Muscle layer of duodenum (tissue), 2 donors: ENCODE measurements around the gene CLCN6.

Experiments used
- H3K27ac ChIP-seq: one replicate; pipeline ENCODE4 v1.7.0; 2013; ENCODE audit warnings: mild to moderate bottlenecking, low read length
- H3K27me3 ChIP-seq: one replicate; pipeline ENCODE4 v1.7.0; 2013; ENCODE audit warnings: low read depth, mild to moderate bottlenecking, control low read depth, low read length
- H3K36me3 ChIP-seq, 2 donors: one replicate each; pipeline ENCODE4 v1.7.0; 2013; ENCODE audit warnings: low read length in 2 of 2, control low read depth in 1 of 2, mild to moderate bottlenecking in 1 of 2; ENCODE audit not compliant: insufficient read depth in 2 of 2, control insufficient read depth in 1 of 2
- H3K4me1 ChIP-seq, 2 donors: one replicate each; pipeline ENCODE4 v1.7.0; 2013; ENCODE audit warnings: low read length in 2 of 2, mild to moderate bottlenecking in 2 of 2, control low read depth in 1 of 2, moderate library complexity in 1 of 2; ENCODE audit not compliant: insufficient read depth in 2 of 2, control insufficient read depth in 1 of 2
- H3K4me3 ChIP-seq, 2 donors: one replicate each; pipeline ENCODE4 v1.7.0; 2013; ENCODE audit warnings: low read length in 2 of 2, low read depth in 1 of 2, mild to moderate bottlenecking in 1 of 2
- H3K9me3 ChIP-seq, 2 donors: one replicate each; pipeline ENCODE4 v1.7.0; 2013; ENCODE audit warnings: low read length in 2 of 2, control low read depth in 1 of 2, mild to moderate bottlenecking in 1 of 2; ENCODE audit not compliant: control insufficient read depth in 1 of 2
- donor health status: healthy.

The CLCN6 gene

GRCh38 chr1:11851180-11851579 lies 45.2 kb downstream of the CLCN6 start:
- Histone ChIP-seq H3K27me3 (no peaks in the 10 kb centered on the region), H3K27ac (no peak overlapping the region), H3K4me1 (no peaks in the 10 kb centered on the region), H3K9me3 (no peaks in the 10 kb centered on the region), H3K4me3 (no peak overlapping the region), H3K36me3 (peaks cover 3 to 4% of the 10 kb centered on the region in 2 donors)

- Histone ChIP-seq H3K27me3 (peaks cover 14% of the 10 kb centered on the region), H3K9me3 (no peaks in the 10 kb centered on the region), H3K27ac (no peak overlapping the region), H3K36me3 (no peaks in the 10 kb centered on the region), H3K4me3 (no peak overlapping the region), H3K4me1 (peaks cover 0 to 5% of the 10 kb centered on the region in 2 donors)
Measured at GRCh38 chr1:11854519-11854918, 48.5 kb downstream of the CLCN6 start.

GRCh38 chr1:11855430-11855829 lies 49.4 kb downstream of the CLCN6 start:
- peaks cover 0 to 5% of the 10 kb centered on the region in 2 donors for H3K4me1 ChIP-seq
- no peaks in the 10 kb centered on the region for H3K9me3 ChIP-seq
- no peaks in the 10 kb centered on the region for H3K36me3 ChIP-seq
- no peak overlapping the region for H3K27ac ChIP-seq
- H3K4me3 ChIP-seq: no peak overlapping the region
- H3K27me3 ChIP-seq: peaks cover 22% of the 10 kb centered on the region

- no peaks in the 10 kb centered on the region for H3K9me3 ChIP-seq
- H3K4me3 ChIP-seq: no peak overlapping the region
- no peak overlapping the region for H3K27ac ChIP-seq
- peaks cover 0 to 5% of the 10 kb centered on the region in 2 donors for H3K4me1 ChIP-seq
- no peaks in the 10 kb centered on the region for H3K36me3 ChIP-seq
- peaks cover 24% of the 10 kb centered on the region for H3K27me3 ChIP-seq
Measured at GRCh38 chr1:11856698-11857097, 50.7 kb downstream of the CLCN6 start.

- Histone ChIP-seq H3K9me3 (no peaks in the 10 kb centered on the region), H3K27ac (no peak overlapping the region), H3K27me3 (peaks cover 24% of the 10 kb centered on the region), H3K36me3 (no peaks in the 10 kb centered on the region), H3K4me3 (no peak overlapping the region), H3K4me1 (peaks cover 0 to 5% of the 10 kb centered on the region in 2 donors)
Measured at GRCh38 chr1:11857164-11857851, 51.3 kb downstream of the CLCN6 start.

GRCh38 chr1:11858158-11858557 lies 52.2 kb downstream of the CLCN6 start:
- H3K4me3 ChIP-seq: no peak overlapping the region
- no peaks in the 10 kb centered on the region for H3K36me3 ChIP-seq
- no peaks in the 10 kb centered on the region for H3K9me3 ChIP-seq
- H3K27me3 ChIP-seq: peaks cover 27% of the 10 kb centered on the region
- no peak overlapping the region for H3K27ac ChIP-seq
- H3K4me1 ChIP-seq: peaks cover 0 to 5% of the 10 kb centered on the region in 2 donors

GRCh38 chr1:11858613-11858967 lies 52.6 kb downstream of the CLCN6 start, which contains the start of gene NPPB:
NPPB (minus strand) TSS chr1:11858945; CDS start chr1:11858833, 112 bp downstream.
- no peak within 1 kb of the TSS for H3K4me3 ChIP-seq
- no peak within 1 kb of the TSS for H3K27ac ChIP-seq
- peaks cover 0 to 5% of the 10 kb centered on the region in 2 donors for H3K4me1 ChIP-seq

GRCh38 chr1:11858968-11859871 lies 53.2 kb downstream of the CLCN6 start:
- peaks cover 0 to 5% of the 10 kb centered on the region in 2 donors for H3K4me1 ChIP-seq
- H3K27ac ChIP-seq: no peak overlapping the region
- no peak overlapping the region for H3K4me3 ChIP-seq
- H3K36me3 ChIP-seq: no peaks in the 10 kb centered on the region
- peaks cover 27% of the 10 kb centered on the region for H3K27me3 ChIP-seq
- no peaks in the 10 kb centered on the region for H3K9me3 ChIP-seq

More at GRCh38 chr1:11858613-11858967, 52.6 kb downstream of the CLCN6 start, which contains the start of gene NPPB:
- Histone ChIP-seq H3K36me3 (no peaks in the 10 kb centered on the region), H3K27me3 (peaks cover 27% of the 10 kb centered on the region), H3K9me3 (no peaks in the 10 kb centered on the region)

GRCh38 chr1:11860083-11860482 lies 54.1 kb downstream of the CLCN6 start:
- peaks cover 27% of the 10 kb centered on the region for H3K27me3 ChIP-seq
- no peak overlapping the region for H3K27ac ChIP-seq
- H3K4me1 ChIP-seq: peaks cover 0 to 5% of the 10 kb centered on the region in 2 donors
- no peak overlapping the region for H3K4me3 ChIP-seq
- H3K9me3 ChIP-seq: no peaks in the 10 kb centered on the region
- H3K36me3 ChIP-seq: no peaks in the 10 kb centered on the region

- no peaks in the 10 kb centered on the region for H3K36me3 ChIP-seq
- H3K4me1 ChIP-seq: peaks cover 0 to 5% of the 10 kb centered on the region in 2 donors
- no peaks in the 10 kb centered on the region for H3K9me3 ChIP-seq
- H3K4me3 ChIP-seq: no peak overlapping the region
- no peak overlapping the region for H3K27ac ChIP-seq
- peaks cover 27% of the 10 kb centered on the region for H3K27me3 ChIP-seq
Measured at GRCh38 chr1:11860587-11860986, 54.6 kb downstream of the CLCN6 start.

- peaks cover 19% of the 10 kb centered on the region for H3K27me3 ChIP-seq
- H3K36me3 ChIP-seq: no peaks in the 10 kb centered on the region
- peaks cover 0 to 5% of the 10 kb centered on the region in 2 donors for H3K4me1 ChIP-seq
- H3K27ac ChIP-seq: no peak overlapping the region
- no peaks in the 10 kb centered on the region for H3K9me3 ChIP-seq
- no peak overlapping the region for H3K4me3 ChIP-seq
Measured at GRCh38 chr1:11862890-11863289, 56.9 kb downstream of the CLCN6 start.
